GM12878 (cell line): ENCODE data around the gene RPL36. TPM values are rescaled to one million over a fixed set of nuclear protein-coding genes. Genes with fewer than 3 reads are reported as not detected.

Source experiments
- ATF7 ChIP-seq: fragments of 450-650 bp; IDR thresholded peaks from 2 replicates; pipeline ENCODE4 v1.6.1; 2016; ENCODE audit warnings: low read depth, mild to moderate bottlenecking
- BCL11A ChIP-seq: IDR thresholded peaks from 2 replicates; pipeline ENCODE4 v1.6.1; 2011; ENCODE audit warnings: low read depth, low read length
- CUX1 ChIP-seq: IDR thresholded peaks from 2 replicates; pipeline ENCODE4 v1.6.1; 2012; ENCODE audit warnings: improper control_type of control experiment, low read depth, low read length; ENCODE audit not compliant: insufficient replicate concordance
- GATAD2B ChIP-seq: fragments of 450-650 bp; conservative IDR thresholded peaks from 2 replicates; pipeline ENCODE4 v1.6.1; 2017; ENCODE audit warnings: low read depth, mild to moderate bottlenecking, moderate library complexity
- JUNB ChIP-seq: IDR thresholded peaks from 2 replicates; pipeline ENCODE4 v1.6.1; 2016; ENCODE audit warnings: antibody characterized with exemption, mild to moderate bottlenecking
- JUND ChIP-seq: IDR thresholded peaks from 2 replicates; pipeline ENCODE4 v1.6.1; 2012; ENCODE audit warnings: low read depth, mild to moderate bottlenecking, low read length, improper control_type of control experiment, moderate library complexity
- LARP7 ChIP-seq: fragments of 450-650 bp; IDR thresholded peaks from 2 replicates; pipeline ENCODE4 v1.6.1; 2017; ENCODE audit warnings: mild to moderate bottlenecking
- MEF2A ChIP-seq: IDR thresholded peaks from 2 replicates; pipeline ENCODE4 v1.6.1; 2011; ENCODE audit warnings: low read depth, mild to moderate bottlenecking, low read length, moderate library complexity; ENCODE audit not compliant: insufficient read depth
- NFYB ChIP-seq: IDR thresholded peaks from 2 replicates; pipeline ENCODE4 v1.6.1; 2011; ENCODE audit warnings: low read depth, mild to moderate bottlenecking, low read length, improper control_type of control experiment, moderate library complexity; ENCODE audit not compliant: insufficient read depth
- NKRF ChIP-seq: fragments of 450-650 bp; conservative IDR thresholded peaks from 2 replicates; pipeline ENCODE4 v1.6.1; 2017; ENCODE audit warnings: mild to moderate bottlenecking, moderate library complexity
- NRF1 ChIP-seq: conservative IDR thresholded peaks from 2 replicates; pipeline ENCODE4 v1.6.1; 2011; ENCODE audit warnings: mild to moderate bottlenecking, low read depth, low read length, improper control_type of control experiment
- POLR2AphosphoS5 ChIP-seq: IDR thresholded peaks from 2 replicates; pipeline ENCODE4 v1.6.1; 2011; ENCODE audit warnings: mild to moderate bottlenecking, low read length, inconsistent platforms
- SMAD5 ChIP-seq: IDR thresholded peaks from 2 replicates; pipeline ENCODE4 v1.6.1; 2016; ENCODE audit warnings: antibody characterized with exemption, low read depth
- SMARCA5 ChIP-seq: fragments of 450-650 bp; IDR thresholded peaks from 2 replicates; pipeline ENCODE4 v1.6.1; 2017; ENCODE audit warnings: mild to moderate bottlenecking
- SUZ12 ChIP-seq: fragments of 200-600 bp; sonication (generic); IDR thresholded peaks from one replicate; pipeline ENCODE4 v1.6.1; 2018; ENCODE audit warnings: antibody characterized with exemption, mild to moderate bottlenecking; ENCODE audit not compliant: unreplicated experiment
- ZNF687 ChIP-seq: fragments of 450-650 bp; IDR thresholded peaks from 2 replicates; pipeline ENCODE4 v1.6.1; 2017; ENCODE audit warnings: mild to moderate bottlenecking, moderate library complexity
- polyA plus RNA-seq, 11 experiments: library from polyadenylated mRNA; depleted of rRNA in 4 of 11; unstranded in 6 of 11; stranded (reverse) in 5 of 11; fragments of >200 nt; fragmentation: Nextera tagmentation in 4 of 11; fragmentation: Illumina TruSeq in 1 of 11; extraction: Ambion mirVana in 4 of 11; extraction: Trizol in 1 of 11; gene quantifications; 1 replicate in 1 of 11; 2 replicates in 10 of 11; pipeline versions ENCODE4 v1.2.1 to v1.2.3, GENCODE V29; 2011 to 2016; ENCODE audit warnings: inconsistent platforms in 2 of 11, missing spikeins in 2 of 11, low read depth in 1 of 11
- total RNA-seq, 4 experiments: library from RNA; depleted of rRNA in 3 of 4; stranded (reverse); fragments of >200 nt in 3 of 4; fragmentation: Illumina TruSeq in 1 of 4; extraction: Trizol in 1 of 4; gene quantifications; 2 replicates each; pipeline versions ENCODE4 v1.2.1 to v1.2.3, GENCODE V29; 2013 to 2021
- TF ChIP-seq, protein P1 (sequence below): fragments of 450-650 bp; IDR thresholded peaks from 2 replicates; pipeline ENCODE4 v1.6.1; 2017; ENCODE audit warnings: mild to moderate bottlenecking

RPL36 gene
- total and polyA plus RNA-seq, 10 of the 15 experiments (the other 5 are each of a cell fraction or from before 2014, with no cell fraction given): 374 to 4,942 (median 2,053) TPM

DNA sequence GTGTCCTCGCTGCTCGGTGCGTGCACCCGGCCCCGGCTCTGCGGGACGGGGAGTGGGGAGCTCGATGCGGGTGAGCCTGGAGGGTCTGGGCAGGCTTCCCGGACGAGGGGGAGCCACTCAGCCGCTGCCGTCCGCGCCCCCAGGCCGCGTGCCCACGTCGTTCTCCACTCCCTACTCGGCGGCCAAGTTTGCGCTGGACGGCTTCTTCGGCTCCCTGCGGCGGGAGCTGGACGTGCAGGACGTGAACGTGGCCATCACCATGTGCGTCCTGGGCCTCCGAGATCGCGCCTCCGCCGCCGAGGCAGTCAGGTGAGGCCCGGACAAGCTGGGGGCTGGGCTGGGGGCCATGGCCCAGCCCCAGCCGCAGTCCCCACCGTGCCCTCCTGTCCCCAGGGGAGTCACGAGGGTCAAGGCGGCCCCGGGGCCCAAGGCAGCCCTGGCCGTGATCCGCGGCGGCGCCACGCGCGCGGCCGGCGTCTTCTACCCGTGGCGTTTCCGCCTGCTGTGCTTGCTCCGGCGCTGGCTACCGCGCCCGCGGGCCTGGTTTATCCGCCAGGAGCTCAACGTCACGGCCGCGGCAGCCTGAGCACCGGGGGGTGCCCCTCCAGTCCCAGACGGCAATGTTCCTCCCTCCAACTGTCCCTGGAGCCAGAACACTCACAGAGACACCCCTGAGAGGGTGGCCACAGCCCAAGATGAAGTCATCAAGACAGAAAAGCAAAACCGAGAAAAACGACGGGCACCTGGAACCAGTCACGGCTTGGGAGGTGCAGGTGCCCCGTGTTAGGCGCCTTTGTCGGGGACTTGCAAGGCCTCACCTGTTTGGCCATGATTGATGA, 2.5 kb upstream of the RPL36 start (continued):
- TF ChIP-seq JUND (no peak), LARP7 (peak; percentile 66; the same call in 1 of the 2 replicates), CUX1 (no peak), MEF2A (no peak), NRF1 (no peak), JUNB (no peak), NFYB (no peak), SMARCA5 (peak; percentile 93), ATF7 (no peak), SMAD5 (no peak), POLR2AphosphoS5 (no peak), BCL11A (no peak), GATAD2B (0 out of 2 replicates have a peak, but pooled peaks have one; percentile 63), ZNF687 (no peak), SUZ12 (no peak), NKRF (no peak)
- TF ChIP-seq, protein P1, sequence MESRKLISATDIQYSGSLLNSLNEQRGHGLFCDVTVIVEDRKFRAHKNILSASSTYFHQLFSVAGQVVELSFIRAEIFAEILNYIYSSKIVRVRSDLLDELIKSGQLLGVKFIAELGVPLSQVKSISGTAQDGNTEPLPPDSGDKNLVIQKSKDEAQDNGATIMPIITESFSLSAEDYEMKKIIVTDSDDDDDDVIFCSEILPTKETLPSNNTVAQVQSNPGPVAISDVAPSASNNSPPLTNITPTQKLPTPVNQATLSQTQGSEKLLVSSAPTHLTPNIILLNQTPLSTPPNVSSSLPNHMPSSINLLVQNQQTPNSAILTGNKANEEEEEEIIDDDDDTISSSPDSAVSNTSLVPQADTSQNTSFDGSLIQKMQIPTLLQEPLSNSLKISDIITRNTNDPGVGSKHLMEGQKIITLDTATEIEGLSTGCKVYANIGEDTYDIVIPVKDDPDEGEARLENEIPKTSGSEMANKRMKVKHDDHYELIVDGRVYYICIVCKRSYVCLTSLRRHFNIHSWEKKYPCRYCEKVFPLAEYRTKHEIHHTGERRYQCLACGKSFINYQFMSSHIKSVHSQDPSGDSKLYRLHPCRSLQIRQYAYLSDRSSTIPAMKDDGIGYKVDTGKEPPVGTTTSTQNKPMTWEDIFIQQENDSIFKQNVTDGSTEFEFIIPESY: peak; percentile 97
